ENCODE measurements around the gene CA12. TPM values are rescaled to one million over a fixed set of nuclear protein-coding genes. Genes with fewer than 3 reads are reported as not detected.

CA12 gene
- total RNA-seq, 3 donors from 2014 or later = 11.7 to 64.5 (median 61.9) TPM

GRCh38 chr15:63308947-63309346, 72.7 kb downstream of the CA12 start:
- peaks cover 0 to 7% of the 10 kb centered on the region in 2 donors for H3K4me1 ChIP-seq
- TF ChIP-seq POLR2AphosphoS5 (IDR thresholded peaks at IDR 0.05) = no peak
- TF ChIP-seq CTCF (IDR thresholded peaks at IDR 0.05) = no peak
- TF ChIP-seq POLR2A (IDR thresholded peaks at IDR 0.05) = no peak
- no peak for DNase-seq (ENCODE audit: low spot score in 2 of 2)
- intact Hi-C loops (cut with DNase I; ENCODE audit: low total_unique reads) = no loop called here
- H3K36me3 ChIP-seq = no peaks in the 10 kb centered on the region
- no peak overlapping the region for H3K4me3 ChIP-seq
- no peaks in the 10 kb centered on the region for H3K27me3 ChIP-seq
- peak overlapping the region in 1 of 2 donors; percentile 34 for H3K27ac ChIP-seq
- no peaks in the 10 kb centered on the region for H3K9me3 ChIP-seq

- no peak for DNase-seq (ENCODE audit: low spot score in 2 of 2)
- Histone ChIP-seq H3K36me3 (no peaks in the 10 kb centered on the region), H3K4me1 (peaks cover 0 to 7% of the 10 kb centered on the region in 2 donors), H3K27me3 (no peaks in the 10 kb centered on the region), H3K27ac (peak overlapping the region in 1 of 2 donors; percentile 9), H3K4me3 (no peak overlapping the region), H3K9me3 (no peaks in the 10 kb centered on the region)
- intact Hi-C loops (cut with DNase I; ENCODE audit: low total_unique reads) = no loop called here
- TF ChIP-seq POLR2AphosphoS5 (IDR thresholded peaks at IDR 0.05) = no peak
- TF ChIP-seq CTCF (IDR thresholded peaks at IDR 0.05) = no peak
- no peak for TF ChIP-seq POLR2A (IDR thresholded peaks at IDR 0.05)
Observed at GRCh38 chr15:63308491-63308890, 73.2 kb downstream of the CA12 start.

GRCh38 chr15:63306492-63307073, 75.1 kb downstream of the CA12 start:
- Histone ChIP-seq H3K9me3 (no peaks in the 10 kb centered on the region), H3K4me3 (no peak overlapping the region), H3K27ac (no peak overlapping the region), H3K27me3 (no peaks in the 10 kb centered on the region), H3K4me1 (peaks cover 0 to 7% of the 10 kb centered on the region in 2 donors), H3K36me3 (no peaks in the 10 kb centered on the region)
- DNase-seq (ENCODE audit: low spot score in 2 of 2) = no peak
- intact Hi-C loops (cut with DNase I; ENCODE audit: low total_unique reads) = no loop called here
- TF ChIP-seq CTCF (IDR thresholded peaks at IDR 0.05) (no peak), POLR2A (IDR thresholded peaks at IDR 0.05) (no peak), POLR2AphosphoS5 (IDR thresholded peaks at IDR 0.05) (no peak)

- no peaks in the 10 kb centered on the region for H3K9me3 ChIP-seq
- no peaks in the 10 kb centered on the region for H3K36me3 ChIP-seq
- peaks cover 0 to 7% of the 10 kb centered on the region in 2 donors for H3K4me1 ChIP-seq
- no peaks in the 10 kb centered on the region for H3K27me3 ChIP-seq
- H3K4me3 ChIP-seq = no peak overlapping the region
- H3K27ac ChIP-seq = no peak overlapping the region
- TF ChIP-seq POLR2AphosphoS5 (IDR thresholded peaks at IDR 0.05) (no peak), CTCF (IDR thresholded peaks at IDR 0.05) (no peak), POLR2A (IDR thresholded peaks at IDR 0.05) (no peak)
- no peak for DNase-seq (ENCODE audit: low spot score in 2 of 2)
- intact Hi-C loops (cut with DNase I; ENCODE audit: low total_unique reads) = no loop called here
Observed at GRCh38 chr15:63305260-63305659, 76.4 kb downstream of the CA12 start.

- no peaks in the 10 kb centered on the region for H3K36me3 ChIP-seq
- intact Hi-C loops (cut with DNase I; ENCODE audit: low total_unique reads) = no loop called here
- H3K4me3 ChIP-seq = no peak overlapping the region
- no peak for DNase-seq (ENCODE audit: low spot score in 2 of 2)
- H3K27ac ChIP-seq = no peak overlapping the region
- TF ChIP-seq POLR2A (IDR thresholded peaks at IDR 0.05) (no peak), CTCF (IDR thresholded peaks at IDR 0.05) (no peak), POLR2AphosphoS5 (IDR thresholded peaks at IDR 0.05) (no peak)
- no peaks in the 10 kb centered on the region for H3K9me3 ChIP-seq
- H3K4me1 ChIP-seq = no peaks in the 10 kb centered on the region
- no peaks in the 10 kb centered on the region for H3K27me3 ChIP-seq
Observed at GRCh38 chr15:63301088-63301487, 80.6 kb downstream of the CA12 start.
